GM12892 (cell line): ENCODE results near the gene DDX31.

ENCODE experiments used
- POLR2A ChIP-seq: IDR thresholded peaks from 2 replicates; pipeline ENCODE4 v1.6.1; 2011; ENCODE audit warnings: low read depth, low read length, control low read depth
- POLR2AphosphoS5 ChIP-seq: IDR thresholded peaks from 2 replicates; pipeline ENCODE4 v1.6.1; 2011; ENCODE audit warnings: low read depth, low read length, control low read depth
- TAF1 ChIP-seq: IDR thresholded peaks from 2 replicates; pipeline ENCODE4 v1.6.1; 2011; ENCODE audit warnings: low read depth, mild to moderate bottlenecking, control low read depth, low read length, borderline replicate concordance

- TF ChIP-seq POLR2A (no peak), POLR2AphosphoS5 (no peak), TAF1 (no peak)
Measured at GRCh38 chr9:132575811-132576210, 94.0 kb downstream of the DDX31 start.
